Adipocyte (in vitro differentiated cells): ENCODE measurements around the gene PRAMEF5.
"Not testable (repeated sequence)": the region's sequence is repeated elsewhere in the genome, so short reads cannot be mapped to it uniquely, and the experiment has no call there.

ENCODE experiments used
- DNase-seq: peaks from one replicate; pipeline ENCODE4 v3.0.0-alpha.2; 2015; ENCODE audit warnings: low read depth
- H3K27me3 ChIP-seq: replicated peaks from 2 replicates; pipeline ENCODE4 v1.7.0; 2013; ENCODE audit warnings: mild to moderate bottlenecking, low read length, moderate library complexity; ENCODE audit not compliant: control insufficient read depth, insufficient read depth
- H3K36me3 ChIP-seq: 2 replicates; pipeline ENCODE4 v1.7.0; 2013; ENCODE audit warnings: low read length, mild to moderate bottlenecking, moderate library complexity; ENCODE audit not compliant: control insufficient read depth, insufficient read depth, severe bottlenecking
- H3K4me1 ChIP-seq: 2 replicates; pipeline ENCODE4 v1.7.0; 2013; ENCODE audit warnings: mild to moderate bottlenecking, low read length, moderate library complexity; ENCODE audit not compliant: control insufficient read depth, insufficient read depth
- H3K4me3 ChIP-seq: 2 replicates; pipeline ENCODE4 v1.7.0; 2013; ENCODE audit warnings: mild to moderate bottlenecking, low read length, moderate library complexity
- H3K9ac ChIP-seq: 2 replicates; pipeline ENCODE4 v1.7.0; 2013; ENCODE audit warnings: mild to moderate bottlenecking, low read length, moderate library complexity
- H3K9me3 ChIP-seq: 2 replicates; pipeline ENCODE4 v1.7.0; 2013; ENCODE audit warnings: mild to moderate bottlenecking, low read length, moderate library complexity; ENCODE audit not compliant: control insufficient read depth

The PRAMEF5 gene

GRCh38 chr1:13279617-13280016 lies 25.6 kb downstream of the PRAMEF5 start:
- not testable (repeated sequence) for H3K9ac ChIP-seq, H3K36me3 ChIP-seq, H3K27me3 ChIP-seq, H3K9me3 ChIP-seq, H3K4me1 ChIP-seq, H3K4me3 ChIP-seq, DNase-seq

GRCh38 chr1:13285037-13285436 lies 31.0 kb downstream of the PRAMEF5 start, which contains the start of gene PRAMEF8:
PRAMEF8 (minus strand) TSS chr1:13285137; CDS start chr1:13284091, 1,046 bp downstream.
- H3K4me1 ChIP-seq, H3K9me3 ChIP-seq, H3K4me3 ChIP-seq, H3K27me3 ChIP-seq, DNase-seq, H3K36me3 ChIP-seq, H3K9ac ChIP-seq: not testable (repeated sequence)

GRCh38 chr1:13289030-13289429 lies 35.0 kb downstream of the PRAMEF5 start:
- H3K36me3 ChIP-seq, H3K9me3 ChIP-seq, H3K27me3 ChIP-seq, H3K4me3 ChIP-seq, H3K9ac ChIP-seq, H3K4me1 ChIP-seq, DNase-seq: not testable (repeated sequence)

- H3K4me3 ChIP-seq, DNase-seq, H3K27me3 ChIP-seq, H3K9ac ChIP-seq, H3K9me3 ChIP-seq, H3K36me3 ChIP-seq, H3K4me1 ChIP-seq: not testable (repeated sequence)
Measured at GRCh38 chr1:13297216-13297931, 43.4 kb downstream of the PRAMEF5 start.

- DNase-seq, H3K9me3 ChIP-seq, H3K4me1 ChIP-seq, H3K27me3 ChIP-seq, H3K9ac ChIP-seq, H3K36me3 ChIP-seq, H3K4me3 ChIP-seq: not testable (repeated sequence)
Measured at GRCh38 chr1:13298699-13299098, 44.7 kb downstream of the PRAMEF5 start.

- not testable (repeated sequence) for H3K36me3 ChIP-seq, H3K9me3 ChIP-seq, H3K4me1 ChIP-seq, DNase-seq, H3K4me3 ChIP-seq, H3K9ac ChIP-seq, H3K27me3 ChIP-seq
Measured at GRCh38 chr1:13302197-13302596, 48.2 kb downstream of the PRAMEF5 start.

- not testable (repeated sequence) for H3K9ac ChIP-seq, H3K4me3 ChIP-seq, H3K9me3 ChIP-seq, H3K4me1 ChIP-seq, DNase-seq, H3K27me3 ChIP-seq, H3K36me3 ChIP-seq
Measured at GRCh38 chr1:13303239-13303638, 49.2 kb downstream of the PRAMEF5 start, which contains the start of gene PRAMEF33. PRAMEF33 (plus strand) TSS chr1:13303539; CDS start chr1:13305955, 2,416 bp downstream.
